GM18909 (cell line): Measurements from ENCODE around the gene AKT3.
"Not testable (repeated sequence)": the region's sequence is repeated elsewhere in the genome, so short reads cannot be mapped to it uniquely, and the experiment has no call there.

Source experiments
- ATAC-seq: cut with Tn5 transposase; IDR thresholded peaks from one replicate; pipeline ENCODE4 v1.9.1; 2021; ENCODE audit warnings: mild to moderate bottlenecking; ENCODE audit not compliant: unreplicated experiment, poor library complexity

The AKT3 gene

DNA sequence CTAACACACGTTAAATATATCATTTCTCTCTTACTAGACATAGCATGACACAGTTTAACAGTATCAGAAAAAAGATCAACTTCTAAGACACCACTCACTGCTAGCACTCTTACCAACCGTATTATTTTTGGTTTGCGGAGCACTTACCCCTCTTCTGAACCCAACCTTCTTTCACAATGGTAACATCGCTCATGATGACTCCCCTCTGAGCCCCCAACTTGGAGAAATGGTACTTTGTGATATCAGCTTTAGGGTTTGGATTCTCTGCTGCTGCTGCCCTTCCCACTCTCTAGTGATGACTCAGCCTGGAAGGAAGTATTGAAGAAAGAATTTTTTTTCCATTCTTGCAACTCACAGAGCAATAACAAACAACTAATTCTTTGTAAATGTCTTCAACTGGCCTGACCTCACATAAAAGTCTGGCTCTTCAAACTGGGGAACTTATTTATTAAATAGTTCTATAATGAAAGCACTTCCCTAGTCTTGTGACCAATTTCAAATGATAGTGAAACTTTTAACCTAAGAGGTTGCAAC is 7.0 kb downstream of the AKT3 start:
- no peak for ATAC-seq

- ATAC-seq = no peak
These were observed 7.9 kb downstream of the AKT3 start for GRCh38 chr1:243842161-243842560.

DNA sequence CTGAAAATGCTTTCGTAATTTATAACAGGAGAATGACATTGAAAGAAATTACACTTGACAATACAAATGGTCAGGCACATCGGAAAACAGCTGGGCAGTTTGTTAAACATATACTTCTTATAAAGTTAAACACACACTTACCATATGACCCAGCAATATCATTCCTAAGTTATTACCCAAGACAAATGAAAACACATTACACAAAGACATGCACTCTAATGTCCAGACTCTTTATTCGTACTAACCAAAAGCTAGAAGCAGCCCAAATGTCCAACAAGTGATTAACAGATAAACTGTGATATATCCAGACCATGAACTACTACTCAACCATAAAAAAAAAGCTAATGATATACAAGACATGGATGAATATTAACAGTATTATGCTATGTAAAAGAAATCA is 8.5 kb downstream of the AKT3 start:
- ATAC-seq = no peak

DNA sequence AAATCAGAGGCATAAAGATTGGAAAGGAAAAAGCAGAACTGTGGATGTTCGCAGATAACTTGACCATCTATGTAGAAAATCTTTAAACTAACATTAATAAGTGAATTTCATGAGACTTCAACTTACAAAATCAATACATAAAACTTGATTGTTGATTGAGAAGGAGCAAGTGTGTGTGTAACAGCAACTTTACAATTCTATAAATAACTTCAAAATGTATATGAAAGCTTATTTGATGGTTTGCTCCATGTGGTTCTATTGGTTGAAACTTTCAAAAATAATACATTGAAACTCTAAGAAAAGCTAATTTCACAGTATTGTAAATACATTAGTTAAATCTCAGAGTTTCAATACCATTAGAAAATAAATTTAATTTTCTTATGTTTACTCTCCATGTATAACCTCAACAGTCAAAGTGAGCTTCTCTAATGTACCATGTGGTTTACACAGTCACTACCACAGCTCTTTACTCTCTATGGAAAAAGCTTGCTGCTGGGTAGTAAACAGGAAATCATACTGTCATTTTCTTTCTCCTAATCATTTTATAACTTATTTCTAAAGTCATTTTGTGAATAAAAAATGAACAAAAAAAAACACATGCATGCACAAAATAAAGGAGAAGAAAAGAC is 12.0 kb downstream of the AKT3 start:
- ATAC-seq = no peak

DNA sequence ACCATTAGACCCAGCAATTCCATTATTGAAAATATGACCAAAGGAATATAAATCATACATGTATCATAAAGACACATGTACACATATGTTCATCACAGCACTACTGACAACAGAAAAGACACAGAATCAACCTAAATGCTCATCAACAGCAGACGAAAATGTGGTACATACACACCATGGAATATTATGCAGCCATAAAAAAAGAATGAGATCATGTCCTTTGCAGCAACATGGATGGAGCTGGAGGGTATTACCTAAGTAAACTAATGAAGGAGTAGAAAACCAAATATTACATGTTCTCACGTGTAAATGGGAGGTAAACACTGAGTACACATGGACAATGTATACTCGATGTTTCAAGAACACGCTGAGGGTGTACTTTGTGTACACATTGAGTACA is 15.9 kb downstream of the AKT3 start:
- no peak for ATAC-seq

DNA sequence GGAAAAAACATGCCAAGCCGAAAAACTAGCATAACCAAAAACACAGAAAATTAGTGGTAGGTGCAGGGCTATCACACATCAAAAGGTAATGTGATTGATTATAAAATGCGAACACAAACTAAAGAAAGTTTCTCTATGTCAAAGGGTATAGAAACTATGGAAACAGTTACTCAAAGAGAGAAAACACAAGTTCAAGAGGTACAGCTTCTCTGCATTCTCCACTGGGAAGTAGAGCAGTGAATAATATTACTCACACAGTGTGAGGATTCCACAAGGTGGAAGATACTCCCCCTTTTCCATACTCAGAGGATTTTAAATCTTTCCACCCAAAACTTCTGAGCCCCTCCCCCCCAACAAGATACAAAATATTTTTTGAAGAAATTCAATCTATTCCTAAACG is 18.6 kb downstream of the AKT3 start:
- no peak for ATAC-seq

GRCh38 chr1:243827206-243827605 is 22.8 kb downstream of the AKT3 start:
- no peak for ATAC-seq

GRCh38 chr1:243824907-243825306 is 25.1 kb downstream of the AKT3 start:
- not testable (repeated sequence) for ATAC-seq

DNA sequence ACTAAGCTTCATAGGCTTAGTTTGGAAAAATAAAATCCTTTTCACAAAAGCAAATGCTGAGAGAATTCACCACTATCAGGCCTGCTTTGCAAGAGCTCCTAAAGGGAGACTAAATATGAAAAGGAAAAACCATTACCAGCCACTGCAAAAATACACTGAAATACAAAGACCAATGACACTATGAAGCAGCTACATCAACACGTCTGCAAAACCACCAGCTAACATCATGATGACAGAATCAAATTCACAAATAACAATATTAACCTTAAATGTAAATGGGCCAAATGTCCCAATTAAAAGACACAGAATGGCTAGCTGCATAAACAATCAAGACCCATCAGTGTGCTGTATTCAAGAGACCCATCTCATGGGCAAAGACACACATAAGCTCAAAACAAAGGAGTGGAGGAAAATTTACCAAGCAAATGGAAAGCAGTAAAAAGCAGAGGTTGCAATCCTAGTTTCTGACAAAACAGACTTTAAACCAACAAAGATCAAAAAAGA is 28.8 kb downstream of the AKT3 start:
- ATAC-seq = no peak

DNA sequence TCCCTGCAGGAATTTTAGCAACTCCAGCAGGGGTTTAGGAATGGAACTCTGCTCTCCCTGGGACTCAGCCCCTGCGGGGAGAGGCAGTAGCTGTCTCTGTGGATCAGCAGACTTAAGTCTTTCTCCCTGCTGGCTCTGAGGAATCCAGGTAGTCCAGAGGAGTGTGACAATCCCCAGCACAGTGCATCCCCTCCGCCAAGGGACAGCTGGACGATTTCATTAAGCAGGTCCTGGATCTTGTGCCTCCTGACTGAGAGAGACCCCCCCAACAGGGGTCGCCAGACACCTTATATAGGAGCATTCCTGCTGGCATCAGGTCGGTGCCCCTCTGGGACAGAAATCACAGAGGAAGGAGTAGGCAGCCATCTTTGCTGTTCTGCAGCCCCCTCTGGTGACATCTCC is 30.6 kb downstream of the AKT3 start:
- ATAC-seq = no peak

DNA sequence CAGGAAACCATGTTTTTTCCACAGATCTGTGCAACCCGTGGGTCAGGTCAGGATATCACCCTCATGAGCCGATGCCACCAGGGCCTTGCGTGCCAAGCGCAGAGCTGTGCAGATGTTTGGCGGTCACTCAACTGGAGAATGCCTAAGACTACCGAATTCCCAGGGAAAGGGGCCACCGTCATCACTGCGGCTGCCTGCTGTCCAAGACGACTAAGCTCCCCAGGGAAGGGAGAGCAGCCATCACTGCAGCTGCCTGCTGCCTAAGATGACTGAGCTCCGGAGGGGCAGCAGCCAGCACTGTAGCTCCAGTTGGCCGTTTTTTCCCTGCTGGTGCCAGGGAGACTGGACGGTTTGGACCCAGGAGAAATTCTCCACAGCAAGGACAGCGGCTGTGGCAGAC is 31.1 kb downstream of the AKT3 start:
- ATAC-seq = no peak

DNA sequence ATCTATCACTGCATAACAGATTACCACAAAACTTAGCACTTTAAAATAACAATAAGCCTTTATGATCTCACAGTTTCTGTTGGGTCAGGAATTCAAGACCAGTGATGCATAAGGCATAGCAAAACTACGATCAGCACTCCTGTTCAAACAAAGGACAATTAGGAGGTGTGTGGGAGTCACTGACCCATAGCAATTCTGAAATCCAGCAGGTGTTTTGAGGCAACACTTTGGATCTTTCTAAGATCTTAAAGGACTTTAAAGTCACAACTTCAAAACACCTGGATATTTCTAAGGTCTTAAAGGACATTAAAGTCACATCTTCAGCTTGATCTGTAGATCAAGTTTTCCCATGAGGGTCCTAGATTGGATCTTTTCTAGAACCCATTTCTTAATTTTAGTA is 35.3 kb downstream of the AKT3 start:
- ATAC-seq = no peak

DNA sequence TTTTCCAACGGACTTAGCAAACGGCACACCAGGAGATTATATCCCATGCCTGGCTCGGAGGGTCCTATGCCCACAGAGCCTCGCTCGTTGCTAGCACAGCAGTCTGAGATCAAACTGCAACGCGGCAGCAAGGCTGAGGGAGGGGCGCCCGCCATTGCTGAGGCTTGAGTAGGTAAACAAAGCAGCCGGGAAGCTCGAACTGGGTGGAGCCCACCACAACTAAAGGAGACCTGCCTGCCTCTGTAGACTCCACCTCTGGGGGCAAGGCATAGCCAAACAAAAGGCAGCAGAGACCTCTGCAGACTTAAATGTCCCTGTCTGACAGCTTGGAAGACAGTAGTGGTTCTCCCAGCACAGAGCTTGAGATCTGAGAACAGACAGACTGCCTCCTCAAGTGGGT is 42.7 kb downstream of the AKT3 start:
- not testable (repeated sequence) for ATAC-seq

DNA sequence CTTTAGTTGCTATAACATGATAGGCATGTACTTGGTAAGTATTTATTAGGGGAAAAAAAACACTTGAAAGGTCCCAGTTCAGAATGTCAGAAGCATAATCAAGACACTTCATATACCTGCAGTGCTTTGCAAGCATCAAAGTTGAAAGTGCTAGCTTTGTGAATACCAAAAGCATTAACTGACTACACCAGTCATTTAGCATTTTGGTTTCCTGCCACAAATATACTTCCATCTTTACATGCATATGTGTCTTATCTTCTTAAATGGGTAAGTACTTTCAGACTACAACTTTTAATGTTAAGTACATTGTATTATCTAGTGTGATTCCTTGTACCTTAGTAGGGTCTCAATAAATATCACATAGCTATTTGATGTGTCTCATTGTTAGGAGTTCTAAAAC is 43.7 kb downstream of the AKT3 start:
- no peak for ATAC-seq

DNA sequence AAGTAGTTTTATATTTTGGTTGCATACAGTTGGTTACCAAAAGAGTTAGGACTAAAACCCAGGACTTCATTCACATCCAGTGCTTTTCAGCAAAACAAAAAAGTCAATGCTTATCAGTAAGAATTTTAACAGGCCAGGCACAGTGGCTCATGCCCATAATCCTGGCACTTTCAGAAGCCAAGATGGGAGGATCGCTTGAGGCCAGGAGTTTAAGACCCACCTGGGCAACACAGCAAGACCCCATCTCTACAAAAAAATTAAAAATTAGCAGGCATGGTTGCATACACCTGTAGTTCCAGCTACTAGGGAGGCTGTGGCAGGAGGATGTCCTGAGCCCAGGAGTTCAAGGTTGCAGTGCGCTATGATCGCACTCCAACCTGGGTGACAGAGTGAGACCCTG is 47.3 kb downstream of the AKT3 start:
- no peak for ATAC-seq

DNA sequence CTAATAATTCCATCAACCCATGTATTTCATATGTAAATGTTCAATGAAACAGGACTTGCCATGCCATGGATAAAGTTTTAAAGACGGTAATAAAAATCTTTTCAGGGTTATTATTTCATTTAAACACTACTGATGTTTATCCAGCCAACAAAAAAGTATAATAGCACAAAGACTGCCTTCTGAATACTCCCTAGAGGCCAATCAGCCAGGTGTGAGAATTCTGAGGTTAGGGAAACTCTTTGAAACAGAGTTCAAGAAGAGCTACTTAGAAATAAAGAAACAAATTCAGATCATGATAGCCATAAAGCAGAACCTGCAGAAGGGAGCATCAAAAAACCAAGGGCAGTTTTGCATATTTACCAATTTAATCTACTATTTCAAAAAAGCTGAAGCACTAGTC is 48.7 kb downstream of the AKT3 start:
- ATAC-seq = no peak

- no peak for ATAC-seq
These were observed 50.1 kb downstream of the AKT3 start for GRCh38 chr1:243799908-243800307.

DNA sequence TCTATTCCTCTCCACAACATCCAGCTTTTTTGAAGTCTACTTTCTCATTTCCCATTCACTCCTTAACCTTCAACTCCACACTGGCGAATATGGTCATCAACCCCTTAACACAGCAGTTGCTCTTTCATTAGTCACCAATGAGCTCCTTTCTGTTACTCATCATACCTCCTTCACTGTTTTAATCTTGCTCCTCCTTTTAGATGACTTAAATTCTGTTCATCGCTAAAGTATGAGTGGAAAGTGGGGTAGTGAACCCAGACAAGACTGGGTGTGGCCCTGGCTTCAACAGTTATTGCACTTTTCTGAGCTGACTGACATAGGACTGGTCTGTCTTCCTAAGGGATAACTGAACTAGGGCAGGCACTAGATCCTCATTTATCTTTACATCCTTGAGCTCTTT is 51.3 kb downstream of the AKT3 start:
- ATAC-seq = no peak

DNA sequence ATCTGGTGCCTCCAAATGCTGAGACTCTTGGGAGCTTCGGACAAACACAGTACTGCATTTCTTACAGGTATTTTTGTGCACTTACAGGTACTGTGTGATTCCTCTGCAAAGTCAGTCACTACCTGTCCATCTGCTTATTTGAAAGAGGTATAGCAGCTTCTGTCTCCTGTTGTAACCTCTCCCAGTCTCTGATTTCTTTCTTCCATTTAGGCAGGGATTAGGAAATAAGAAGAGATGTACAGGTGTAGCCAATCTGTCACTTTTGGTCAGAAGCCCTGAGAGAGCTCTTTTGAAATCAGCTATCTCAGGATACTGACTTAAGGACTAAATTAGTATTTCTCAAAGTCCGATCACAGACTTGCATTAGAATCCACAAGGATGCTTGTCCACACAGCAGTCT is 54.0 kb downstream of the AKT3 start:
- no peak for ATAC-seq

- ATAC-seq = no peak
These were observed 56.7 kb downstream of the AKT3 start for GRCh38 chr1:243793298-243793697.

DNA sequence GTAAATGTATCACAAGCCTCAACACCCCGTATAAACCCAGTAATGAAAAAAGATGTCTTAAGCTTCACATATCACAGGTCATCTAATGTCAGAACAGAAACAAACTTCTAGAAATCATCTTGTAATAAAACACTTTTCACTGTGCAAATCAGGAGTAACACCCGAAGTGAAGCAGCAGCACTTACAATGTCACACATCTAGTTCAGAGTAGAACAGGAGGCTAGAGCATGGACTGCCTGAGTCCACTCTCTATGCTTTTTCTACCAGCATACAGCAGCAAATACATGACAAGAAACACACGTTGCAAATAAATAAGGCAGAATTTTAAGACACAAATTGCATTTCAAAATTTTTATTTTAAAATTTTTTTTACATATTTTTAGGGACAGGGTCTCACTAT is 57.2 kb downstream of the AKT3 start:
- ATAC-seq = no peak

DNA sequence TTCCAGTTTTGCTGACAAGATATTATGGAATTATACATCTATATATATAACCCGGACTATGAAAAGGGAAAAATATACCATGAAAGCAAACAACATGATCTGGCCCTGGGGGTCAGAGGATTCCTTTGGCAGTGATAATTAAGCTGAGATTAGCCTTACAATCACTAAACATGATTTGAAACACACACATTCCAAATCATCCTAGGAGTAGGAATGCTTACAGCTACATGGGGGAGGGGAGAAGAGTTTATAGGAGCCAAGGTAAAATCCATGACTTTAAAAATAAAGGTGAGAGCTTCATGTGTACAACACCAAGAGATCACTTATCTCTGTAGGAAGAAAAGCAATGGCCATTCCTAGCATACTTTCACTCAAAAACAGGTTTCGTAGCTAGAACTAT is 57.6 kb downstream of the AKT3 start:
- no peak for ATAC-seq
